PC-3 (cell line): ENCODE results near the gene KAT5. TPM values are rescaled to one million over a fixed set of nuclear protein-coding genes. Genes with fewer than 3 reads are reported as not detected.
"Not testable (repeated sequence)": the region's sequence is repeated elsewhere in the genome, so short reads cannot be mapped to it uniquely, and the experiment has no call there.

Experiments
- ATAC-seq: fragments of 200-7000 bp; cut with Tn5 transposase; 2 replicates; pipeline ENCODE4 v1.9.1; 2020; ENCODE audit warnings: mild to moderate bottlenecking, moderate library complexity
- BruUV-seq: library from RNA; stranded (reverse); fragments of 400-500 nt; replicated peaks from 2 replicates; lab custom pipeline; 2021; lab: Mats Ljungman, UMichigan
- CTCF ChIA-PET: fragments of 300-600 bp; sonication (Branson Sonifier 250); formaldehyde crosslinking; loops from one replicate; lab custom pipeline; 2022; ENCODE audit warnings: antibody characterized with exemption; lab: Charles Lee
- POLR2A ChIA-PET: fragments of 300-600 bp; sonication (Branson Sonifier 250); formaldehyde crosslinking; loops from one replicate; lab custom pipeline; 2022; ENCODE audit warnings: antibody characterized with exemption; ENCODE audit not compliant: unreplicated experiment; lab: Charles Lee
- DNase-seq: peaks from one replicate; pipeline ENCODE4 v3.0.0-alpha.2; 2015
- H2AFZ ChIP-seq: fragments of 300-600 bp; sonication (generic); 2 replicates; pipeline ENCODE4 v1.6.0; 2016; ENCODE audit warnings: antibody characterized with exemption, low read length
- H3F3A ChIP-seq: fragments of 300-600 bp; sonication (generic); one replicate; pipeline ENCODE4 v1.6.0; 2017; ENCODE audit warnings: antibody characterized with exemption, low read length, control low read depth, mild to moderate bottlenecking; ENCODE audit not compliant: unreplicated experiment
- H3K27ac ChIP-seq: fragments of 300-600 bp; sonication (generic); 2 replicates; pipeline ENCODE4 v1.5.1; 2016; ENCODE audit warnings: mild to moderate bottlenecking, low read length
- H3K27me3 ChIP-seq: fragments of 300-600 bp; sonication (generic); 2 replicates; pipeline ENCODE4 v1.6.1; 2016; ENCODE audit warnings: low read length, mixed read lengths
- H3K36me3 ChIP-seq: fragments of 300-600 bp; sonication (generic); 2 replicates; pipeline ENCODE4 v1.6.1; 2016; ENCODE audit warnings: low read depth, mixed run types, low read length, mixed read lengths
- H3K4me1 ChIP-seq: fragments of 300-600 bp; sonication (generic); 2 replicates; pipeline ENCODE4 v1.5.1; 2016; ENCODE audit warnings: low read length; ENCODE audit not compliant: insufficient read depth
- H3K4me2 ChIP-seq: fragments of 300-600 bp; sonication (generic); 2 replicates; pipeline ENCODE4 v1.6.0; 2016; ENCODE audit warnings: low read length
- H3K4me3 ChIP-seq: fragments of 300-600 bp; sonication (generic); 2 replicates; pipeline ENCODE4 v1.5.1; 2016; ENCODE audit warnings: mild to moderate bottlenecking, low read length, mixed read lengths
- H3K79me2 ChIP-seq: fragments of 300-600 bp; sonication (generic); 2 replicates; pipeline ENCODE4 v1.6.1; 2017; ENCODE audit warnings: low read length, mixed read lengths
- H3K9ac ChIP-seq: fragments of 300-600 bp; sonication (generic); 2 replicates; pipeline ENCODE4 v1.6.0; 2016; ENCODE audit warnings: mild to moderate bottlenecking, low read length
- H3K9me2 ChIP-seq: fragments of 300-600 bp; sonication (generic); replicated peaks from 2 replicates; pipeline ENCODE4 v1.6.1; 2016; ENCODE audit warnings: mixed run types, low read length, mixed read lengths
- H3K9me3 ChIP-seq: fragments of 300-600 bp; sonication (generic); 2 replicates; pipeline ENCODE4 v1.6.1; 2016; ENCODE audit warnings: low read length, mixed read lengths
- H4K20me1 ChIP-seq: fragments of 300-600 bp; sonication (generic); 2 replicates; pipeline ENCODE4 v1.6.1; 2016; ENCODE audit warnings: low read length, mixed read lengths
- CTCF ChIP-seq: fragments of 300-600 bp; sonication (generic); conservative IDR thresholded peaks from 2 replicates; pipeline ENCODE4 v1.5.1; 2017; ENCODE audit warnings: antibody characterized with exemption, low read depth, mild to moderate bottlenecking, low read length
- EZH2 ChIP-seq: fragments of 300-600 bp; sonication (generic); IDR thresholded peaks from one replicate; pipeline ENCODE4 v1.6.1; 2017; ENCODE audit warnings: antibody characterized with exemption, mild to moderate bottlenecking, low read length; ENCODE audit not compliant: unreplicated experiment
- EZH2phosphoT487 ChIP-seq: fragments of 300-600 bp; sonication (generic); IDR thresholded peaks from 2 replicates; pipeline ENCODE4 v1.6.1; 2018; ENCODE audit warnings: mild to moderate bottlenecking, antibody characterized with exemption, low read length, borderline replicate concordance
- intact Hi-C: fragments of 100-400 bp; cut with micrococcal nuclease; formaldehyde crosslinking; loops from 2 replicates; pipeline ENCODE4 v1.9.0; 2023
- total RNA-seq: library from RNA; depleted of rRNA; stranded (reverse); fragments of >200 nt; gene quantifications from 2 replicates; pipeline ENCODE4 v1.2.3, GENCODE V29; 2014

KAT5 gene
- total RNA-seq, 1 experiment from 2014 or later, result 74.9 TPM

DNA sequence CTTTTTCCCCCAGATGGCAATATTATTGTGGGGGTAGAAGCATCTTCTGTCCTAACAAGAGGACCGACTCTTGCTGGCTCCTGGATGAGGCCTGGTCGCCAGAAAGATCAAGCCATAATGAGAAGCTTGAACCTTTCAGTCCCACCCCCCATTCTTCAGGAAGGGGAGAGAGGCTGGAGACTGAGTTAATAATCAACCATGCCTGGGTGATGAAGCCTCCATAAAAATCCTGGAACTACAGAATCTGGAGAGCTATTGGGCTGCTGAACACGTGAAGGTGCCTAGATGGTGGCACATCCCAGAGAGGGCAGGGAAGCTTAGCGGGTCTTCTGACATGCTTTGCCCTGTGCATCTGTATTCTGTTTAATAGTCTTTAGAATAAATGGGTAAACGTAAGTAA, 52.4 kb downstream of the KAT5 start:
- H2AFZ ChIP-seq, result no peak overlapping the region
- ChIA-PET POLR2A (no interaction called here), CTCF (no interaction called here)
- intact Hi-C loops, result no loop called here
- H3K9ac ChIP-seq, result no peak overlapping the region
- H3F3A ChIP-seq, result no peaks in the 10 kb centered on the region
- ATAC-seq (no peak), DNase-seq (no peak)
- no peaks in the 10 kb centered on the region for H3K9me2 ChIP-seq
- no peaks in the 10 kb centered on the region for H3K27me3 ChIP-seq
- H3K4me2 ChIP-seq, result no peak overlapping the region
- BruUV-seq, result no TSS peak
- no peaks in the 10 kb centered on the region for H3K9me3 ChIP-seq
- no peak overlapping the region for H3K27ac ChIP-seq
- no peaks in the 10 kb centered on the region for H3K4me1 ChIP-seq
- no peaks in the 10 kb centered on the region for H4K20me1 ChIP-seq
- no peak overlapping the region for H3K4me3 ChIP-seq
- no peaks in the 10 kb centered on the region for H3K79me2 ChIP-seq
- no peaks in the 10 kb centered on the region for H3K36me3 ChIP-seq
- TF ChIP-seq EZH2phosphoT487 (no peak), CTCF (no peak), EZH2 (no peak)

- H3K36me3 ChIP-seq, result no peaks in the 10 kb centered on the region
- no peak overlapping the region for H3K9ac ChIP-seq
- no peaks in the 10 kb centered on the region for H4K20me1 ChIP-seq
- no TSS peak for BruUV-seq
- no peak overlapping the region for H3K4me3 ChIP-seq
- ATAC-seq (no peak; the same call in 1 of the 2 replicates), DNase-seq (peak; percentile 41)
- H2AFZ ChIP-seq, result no peak overlapping the region
- intact Hi-C loops, result no loop called here
- no peak for TF ChIP-seq EZH2
- TF ChIP-seq EZH2phosphoT487, result no peak
- no peak for TF ChIP-seq CTCF
- no peaks in the 10 kb centered on the region for H3F3A ChIP-seq
- H3K4me1 ChIP-seq, result no peaks in the 10 kb centered on the region
- no peaks in the 10 kb centered on the region for H3K9me3 ChIP-seq
- H3K4me2 ChIP-seq, result no peak overlapping the region
- no peaks in the 10 kb centered on the region for H3K27me3 ChIP-seq
- ChIA-PET CTCF (interaction anchor here (0.9 kb wide), 1 partner anchor 51 kb away, joined by 3 read pairs; no protein-coding TSS in a partner anchor), POLR2A (no interaction called here)
- H3K27ac ChIP-seq, result no peak overlapping the region
- no peaks in the 10 kb centered on the region for H3K9me2 ChIP-seq
- no peaks in the 10 kb centered on the region for H3K79me2 ChIP-seq
Observed at GRCh38 chr11:65766535-65766934, 54.5 kb downstream of the KAT5 start.

- H3K27me3 ChIP-seq, result no peaks in the 10 kb centered on the region
- no peak overlapping the region for H3K9ac ChIP-seq
- H3K9me3 ChIP-seq, result no peaks in the 10 kb centered on the region
- no peaks in the 10 kb centered on the region for H4K20me1 ChIP-seq
- intact Hi-C loops, result no loop called here
- H3F3A ChIP-seq, result no peaks in the 10 kb centered on the region
- CTCF ChIA-PET, result interaction anchor here (0.9 kb wide), 1 partner anchor 50 kb away, joined by 3 read pairs; no protein-coding TSS in a partner anchor
- TF ChIP-seq EZH2phosphoT487, result no peak
- H3K27ac ChIP-seq, result no peak overlapping the region
- no peak overlapping the region for H3K4me2 ChIP-seq
- no peak for ATAC-seq
- H3K4me1 ChIP-seq, result no peaks in the 10 kb centered on the region
- H3K4me3 ChIP-seq, result no peak overlapping the region
- H3K36me3 ChIP-seq, result no peaks in the 10 kb centered on the region
- no peak overlapping the region for H2AFZ ChIP-seq
- H3K79me2 ChIP-seq, result no peaks in the 10 kb centered on the region
- no peaks in the 10 kb centered on the region for H3K9me2 ChIP-seq
- BruUV-seq, result no TSS peak
- POLR2A ChIA-PET, result no interaction called here
- no peak for DNase-seq
Observed at GRCh38 chr11:65767406-65767805, 55.4 kb downstream of the KAT5 start.

DNA sequence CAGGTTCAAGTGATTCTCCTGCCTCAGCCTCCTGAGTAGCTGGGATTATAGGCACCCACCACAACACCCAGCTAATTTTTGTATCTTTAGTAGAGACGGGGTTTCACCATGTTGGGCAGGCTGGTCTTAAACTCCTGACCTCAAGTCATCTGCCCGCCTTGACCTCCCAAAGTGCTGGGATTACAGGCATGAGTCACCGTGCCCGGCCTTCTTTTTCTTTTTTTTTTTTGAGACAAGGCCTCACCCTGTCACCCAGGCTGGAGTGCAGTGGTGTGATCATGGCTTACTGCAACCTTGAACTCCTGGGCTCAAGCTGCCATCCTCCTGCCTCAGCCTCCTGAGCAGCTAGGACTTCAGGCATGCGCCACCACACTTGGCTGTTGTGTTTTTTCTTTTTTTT, 55.8 kb downstream of the KAT5 start:
- H3K27me3 ChIP-seq, H3K79me2 ChIP-seq, H2AFZ ChIP-seq, CTCF ChIA-PET, H3K4me1 ChIP-seq, H4K20me1 ChIP-seq, BruUV-seq, H3K27ac ChIP-seq, H3K9ac ChIP-seq, ATAC-seq, H3K9me3 ChIP-seq, DNase-seq, H3F3A ChIP-seq, H3K36me3 ChIP-seq, POLR2A ChIA-PET, H3K4me2 ChIP-seq, H3K9me2 ChIP-seq, H3K4me3 ChIP-seq: not testable (repeated sequence)
- intact Hi-C loops, result loop anchor here (2.0 kb wide), 1 partner anchor 55 kb away; the partner anchor contains the start of gene KAT5
